T1000 (cell line): Measurements from ENCODE around the gene CELF4.

Experiments
- DNase-seq: peaks from one replicate; lab custom pipeline; 2025; ENCODE audit warnings: mixed read lengths; lab: John Stamatoyannopoulos, UW

The CELF4 gene

GRCh38 chr18:37414816-37415215 is 150.8 kb downstream of the CELF4 start:
- no peak for DNase-seq

GRCh38 chr18:37412829-37413228 is 152.8 kb downstream of the CELF4 start:
- DNase-seq, result no peak

- no peak for DNase-seq
Measured at GRCh38 chr18:37412333-37412732, 153.3 kb downstream of the CELF4 start.

GRCh38 chr18:37409878-37410277 is 155.7 kb downstream of the CELF4 start:
- no peak for DNase-seq

GRCh38 chr18:37408676-37409265 is 156.8 kb downstream of the CELF4 start:
- no peak for DNase-seq

GRCh38 chr18:37407571-37407970 is 158.0 kb downstream of the CELF4 start:
- no peak for DNase-seq

GRCh38 chr18:37405772-37406171 is 159.8 kb downstream of the CELF4 start:
- DNase-seq, result no peak

- DNase-seq, result no peak
Measured at GRCh38 chr18:37405229-37405628, 160.4 kb downstream of the CELF4 start.

- DNase-seq, result no peak
Measured at GRCh38 chr18:37403788-37404187, 161.8 kb downstream of the CELF4 start.

GRCh38 chr18:37403100-37403781 is 162.4 kb downstream of the CELF4 start:
- DNase-seq, result no peak

GRCh38 chr18:37402735-37403099 is 162.9 kb downstream of the CELF4 start:
- no peak for DNase-seq

- no peak for DNase-seq
Measured at GRCh38 chr18:37400802-37401201, 164.8 kb downstream of the CELF4 start.

- no peak for DNase-seq
Measured at GRCh38 chr18:37398248-37398920, 167.2 kb downstream of the CELF4 start.

GRCh38 chr18:37397814-37398213 is 167.8 kb downstream of the CELF4 start:
- no peak for DNase-seq

GRCh38 chr18:37396971-37397720 is 168.5 kb downstream of the CELF4 start:
- DNase-seq, result no peak

GRCh38 chr18:37395631-37396030 is 170.0 kb downstream of the CELF4 start:
- DNase-seq, result no peak

- DNase-seq, result no peak
Measured at GRCh38 chr18:37395138-37395537, 170.5 kb downstream of the CELF4 start.

GRCh38 chr18:37394610-37394965 is 171.0 kb downstream of the CELF4 start:
- no peak for DNase-seq

GRCh38 chr18:37393945-37394609 is 171.5 kb downstream of the CELF4 start:
- DNase-seq, result peak; percentile 61

- DNase-seq, result no peak
Measured at GRCh38 chr18:37393221-37393827, 172.3 kb downstream of the CELF4 start.

GRCh38 chr18:37392648-37393047 is 172.9 kb downstream of the CELF4 start:
- DNase-seq, result no peak
